ENCODE data around the gene LGALS9C. TPM values are rescaled to one million over a fixed set of nuclear protein-coding genes. Genes with fewer than 3 reads are reported as not detected.

Gene LGALS9C
- not detected in 2 replicates for total RNA-seq

DNA sequence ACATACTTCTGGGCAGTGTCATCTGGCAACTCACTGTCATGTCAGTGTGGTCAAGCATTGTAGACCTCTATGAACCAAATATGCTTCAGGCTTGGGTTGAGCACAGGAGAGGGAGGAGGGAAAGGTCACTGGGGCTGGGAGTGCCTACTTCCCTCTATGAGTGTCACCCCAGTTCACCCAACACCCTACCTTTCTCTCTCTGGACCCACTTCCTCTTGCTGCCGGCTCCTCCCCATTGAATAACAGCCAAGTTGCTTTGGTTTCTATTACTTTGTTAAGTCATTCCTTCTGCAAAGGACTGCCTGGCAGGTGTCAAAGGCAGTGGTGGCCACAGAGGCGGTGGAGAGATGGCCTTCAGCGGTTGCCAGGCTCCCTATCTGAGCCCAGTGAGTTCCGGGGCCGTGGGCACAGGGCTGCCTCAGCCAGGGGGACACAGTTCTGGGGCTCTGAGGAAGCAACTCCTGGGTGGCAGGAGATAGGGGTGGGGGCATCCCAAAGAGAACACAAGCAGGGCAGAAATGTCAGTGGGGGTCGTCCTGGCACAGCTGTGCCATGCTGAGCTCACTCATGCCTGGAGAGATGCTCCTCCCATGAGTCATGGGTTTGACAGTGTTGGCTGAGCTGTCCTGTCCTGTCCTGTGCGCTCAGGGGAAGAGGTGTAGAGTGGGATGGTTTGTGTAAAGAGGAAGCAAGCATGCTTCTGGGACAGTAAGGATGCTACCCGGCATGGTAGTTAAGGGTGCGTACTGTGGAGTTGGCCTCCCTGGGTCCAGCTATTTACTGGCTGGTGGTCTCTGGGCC, at the start of gene LGALS9C:
TSS of gene LGALS9C (plus strand) at position 282 of the 801 bp plus-strand sequence. CDS start at position 348, 66 bp downstream.

Small RNA genes lying within 50 kb of the gene (small RNA-seq; reads per million reads assigned to genes)
- not detected for gene AL353997.1 (ENCODE audit: low replicate concordance)
- gene AL353997.4 (ENCODE audit: low replicate concordance) = not detected

Other genes with a start within 250 kb of the LGALS9C start
- gene FLII, start 218.1 kb upstream of the LGALS9C start, total RNA-seq = 343 and 376 TPM in 2 replicates
- 10.9 and 27.8 TPM in 2 replicates for gene MIEF2, start 216.1 kb upstream of the LGALS9C start, total RNA-seq
- gene TOP3A, start 161.8 kb upstream of the LGALS9C start, total RNA-seq = 39.4 and 58.7 TPM in 2 replicates
- gene SMCR8, start 161.5 kb upstream of the LGALS9C start, total RNA-seq = 24.6 and 26.0 TPM in 2 replicates
- gene SHMT1, start 113.2 kb upstream of the LGALS9C start, total RNA-seq = 4.4 and 16.5 TPM in 2 replicates
- not detected in 2 replicates for gene EVPLL, start 99.0 kb upstream of the LGALS9C start, total RNA-seq
- gene TBC1D28, start 167.6 kb downstream of the LGALS9C start, total RNA-seq = not detected in 2 replicates
- 7.2 and 7.6 TPM in 2 replicates for gene FOXO3B, start 205.5 kb downstream of the LGALS9C start, total RNA-seq